ENCODE results near the gene MSRB1. TPM values are rescaled to one million over a fixed set of nuclear protein-coding genes. Genes with fewer than 3 reads are reported as not detected.

The MSRB1 gene
- total RNA-seq, 1 experiment from 2014 or later = 18.3 TPM

DNA sequence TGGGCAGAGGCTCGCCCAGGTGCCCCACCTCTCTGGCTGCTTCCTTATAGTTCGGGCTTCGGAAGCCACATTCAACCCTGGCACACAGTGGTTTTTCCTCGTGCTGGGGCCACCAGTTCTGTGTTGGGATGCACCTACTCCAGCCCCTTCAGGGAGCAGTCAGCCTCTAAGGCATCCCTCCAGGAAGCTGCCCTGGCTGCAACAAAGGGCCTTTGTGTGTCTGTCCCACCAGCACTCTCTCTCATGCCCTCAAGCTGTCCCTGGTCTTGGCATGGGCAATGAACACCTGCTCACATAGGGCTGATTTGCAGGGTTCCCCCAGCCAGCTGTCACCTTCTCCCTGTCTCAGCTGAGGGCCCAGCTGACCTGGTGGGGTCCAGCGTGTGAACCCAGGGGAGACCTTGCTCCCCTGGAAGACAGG is 39.0 kb upstream of the MSRB1 start:
- Histone ChIP-seq H3K4me3 (replicated peaks in 1 of 2; ENCODE audit: low read depth in 1 of 2, low read length in 2 of 2) (no peak overlapping the region), H3K79me2 (ENCODE audit: insufficient read depth, low read length) (peaks cover 20% of the 10 kb centered on the region), H3K9me3 (ENCODE audit: control insufficient read depth in 1 of 2, insufficient read depth in 1 of 2, low read depth in 1 of 2, low read length in 2 of 2) (no peaks in the 10 kb centered on the region), H3K27ac (ENCODE audit: low read depth, low read length) (peak overlapping the region; percentile 24; the same call in 1 of the 2 replicates), H3K9me2 (ENCODE audit: insufficient read depth) (no peaks in the 10 kb centered on the region), H3K4me1 (ENCODE audit: control insufficient read depth in 1 of 2, insufficient read depth in 2 of 2, low read length in 2 of 2) (peaks cover 49 to 76% of the 10 kb centered on the region in 2 experiments), H3K36me3 (ENCODE audit: control insufficient read depth in 1 of 2, insufficient read depth in 2 of 2, low read length in 2 of 2) (peaks cover 6 to 22% of the 10 kb centered on the region in 2 experiments; a peak in 2 of 4 replicates), H2AFZ (ENCODE audit: low read depth, low read length, poor library complexity, severe bottlenecking) (no peak overlapping the region), H3K9ac (ENCODE audit: low read length) (peak overlapping the region; percentile 36), H3K27me3 (ENCODE audit: insufficient read depth, low read length) (no peaks in the 10 kb centered on the region), H4K20me1 (ENCODE audit: insufficient read depth) (no peaks in the 10 kb centered on the region), H3K4me2 (ENCODE audit: low read length) (peak overlapping the region; percentile 97)
- no TSS peak for BruUV-seq (replicated peaks)
- CTCF ChIA-PET = interaction anchor here (1.2 kb wide), 1 partner anchor 22 kb away, joined by 3 read pairs; no protein-coding TSS in a partner anchor
- RAD21 ChIA-PET (ENCODE audit: low non-redundant PET in 1 of 2, low total read pairs in 2 of 2, uncharacterized antibody in 2 of 2, unreplicated experiment in 2 of 2) = no interaction called here
- no peak for TF ChIP-seq ELF1 (IDR thresholded peaks at IDR 0.05; ENCODE audit: borderline replicate concordance, low read depth)
- no peak for TF ChIP-seq SRF (IDR thresholded peaks at IDR 0.05; ENCODE audit: low read depth)
- TF ChIP-seq ZNF274 (IDR thresholded peaks at IDR 0.05; ENCODE audit: low read depth, low read length) = no peak
- TF ChIP-seq POLR2A (IDR thresholded peaks at IDR 0.05; ENCODE audit: borderline replicate concordance, extremely low read depth, insufficient read depth, insufficient read length) = no peak
- no peak for TF ChIP-seq POLR2AphosphoS5 (IDR thresholded peaks at IDR 0.05; ENCODE audit: low read depth, low read length)
- no peak for TF ChIP-seq ZFX (IDR thresholded peaks at IDR 0.05)
- POLR2A ChIA-PET = interaction anchor here (0.6 to 12.5 kb wide), 4 partner anchors 10 to 22 kb away, joined by 3 to 104 read pairs (median 4); partner anchors contain the start of genes RNF151, RPS2 and TBL3
- ATAC-seq (no peak), DNase-seq (ENCODE audit: low read depth, low spot score) (no peak)
- intact Hi-C loops (cut with micrococcal nuclease) = no loop called here

GRCh38 chr16:1981398-1981836 is 38.4 kb upstream of the MSRB1 start, which contains the start of gene NOXO1:
NOXO1 (minus strand) TSS chr16:1981469; CDS start chr16:1981179, 290 bp downstream.
- Histone ChIP-seq H3K4me3 (replicated peaks in 1 of 2; ENCODE audit: low read depth in 1 of 2, low read length in 2 of 2) (peak within 1 kb of the TSS; percentile 60 to 65), H4K20me1 (ENCODE audit: insufficient read depth) (no peaks in the 10 kb centered on the region), H3K4me1 (ENCODE audit: control insufficient read depth in 1 of 2, insufficient read depth in 2 of 2, low read length in 2 of 2) (peaks cover 49 to 76% of the 10 kb centered on the region in 2 experiments), H3K27me3 (ENCODE audit: insufficient read depth, low read length) (no peaks in the 10 kb centered on the region), H3K36me3 (ENCODE audit: control insufficient read depth in 1 of 2, insufficient read depth in 2 of 2, low read length in 2 of 2) (peaks cover 6 to 22% of the 10 kb centered on the region in 2 experiments; a peak in 2 of 4 replicates), H3K79me2 (ENCODE audit: insufficient read depth, low read length) (peaks cover 20% of the 10 kb centered on the region), H3K9me2 (ENCODE audit: insufficient read depth) (no peaks in the 10 kb centered on the region), H3K27ac (ENCODE audit: low read depth, low read length) (peak within 1 kb of the TSS; percentile 88), H3K9me3 (ENCODE audit: control insufficient read depth in 1 of 2, insufficient read depth in 1 of 2, low read depth in 1 of 2, low read length in 2 of 2) (no peaks in the 10 kb centered on the region), H3K4me2 (ENCODE audit: low read length) (peak within 1 kb of the TSS; percentile 97), H3K9ac (ENCODE audit: low read length) (peak within 1 kb of the TSS; percentile 84), H2AFZ (ENCODE audit: low read depth, low read length, poor library complexity, severe bottlenecking) (no peak within 1 kb of the TSS)
- ATAC-seq (no peak), DNase-seq (ENCODE audit: low read depth, low spot score) (no peak)
- CTCF ChIA-PET = no interaction called here
- RAD21 ChIA-PET (ENCODE audit: low non-redundant PET in 1 of 2, low total read pairs in 2 of 2, uncharacterized antibody in 2 of 2, unreplicated experiment in 2 of 2) = no interaction called here
- intact Hi-C loops (cut with micrococcal nuclease) = no loop called here
- POLR2A ChIA-PET = interaction anchor here (0.8 to 12.5 kb wide), 3 partner anchors 10 to 21 kb away, joined by 3 to 104 read pairs (median 3); partner anchors contain the start of genes RNF151, RPS2 and TBL3
- BruUV-seq (replicated peaks) = no TSS peak
- TF ChIP-seq ZBTB33 (IDR thresholded peaks at IDR 0.05; ENCODE audit: extremely low read depth, insufficient replicate concordance, low read length) (no peak), EZH2phosphoT487 (IDR thresholded peaks at IDR 0.05; ENCODE audit: borderline replicate concordance) (no peak), ZFX (IDR thresholded peaks at IDR 0.05) (no peak), FOSL1 (IDR thresholded peaks at IDR 0.05; ENCODE audit: low read depth) (no peak), ELF1 (IDR thresholded peaks at IDR 0.05; ENCODE audit: borderline replicate concordance, low read depth) (no peak), POLR2AphosphoS5 (IDR thresholded peaks at IDR 0.05; ENCODE audit: low read depth, low read length) (no peak), EZH2 (IDR thresholded peaks at IDR 0.05) (no peak), SRF (IDR thresholded peaks at IDR 0.05; ENCODE audit: low read depth) (no peak), CEBPB (IDR thresholded peaks at IDR 0.05; ENCODE audit: low read depth) (no peak), TCF7L2 (IDR thresholded peaks at IDR 0.05; ENCODE audit: borderline replicate concordance, extremely low read depth, insufficient read depth, insufficient read length) (no peak), MAX (IDR thresholded peaks at IDR 0.05) (no peak), SIN3A (IDR thresholded peaks at IDR 0.05; ENCODE audit: low read depth) (no peak)
- TF ChIP-seq, protein P1, sequence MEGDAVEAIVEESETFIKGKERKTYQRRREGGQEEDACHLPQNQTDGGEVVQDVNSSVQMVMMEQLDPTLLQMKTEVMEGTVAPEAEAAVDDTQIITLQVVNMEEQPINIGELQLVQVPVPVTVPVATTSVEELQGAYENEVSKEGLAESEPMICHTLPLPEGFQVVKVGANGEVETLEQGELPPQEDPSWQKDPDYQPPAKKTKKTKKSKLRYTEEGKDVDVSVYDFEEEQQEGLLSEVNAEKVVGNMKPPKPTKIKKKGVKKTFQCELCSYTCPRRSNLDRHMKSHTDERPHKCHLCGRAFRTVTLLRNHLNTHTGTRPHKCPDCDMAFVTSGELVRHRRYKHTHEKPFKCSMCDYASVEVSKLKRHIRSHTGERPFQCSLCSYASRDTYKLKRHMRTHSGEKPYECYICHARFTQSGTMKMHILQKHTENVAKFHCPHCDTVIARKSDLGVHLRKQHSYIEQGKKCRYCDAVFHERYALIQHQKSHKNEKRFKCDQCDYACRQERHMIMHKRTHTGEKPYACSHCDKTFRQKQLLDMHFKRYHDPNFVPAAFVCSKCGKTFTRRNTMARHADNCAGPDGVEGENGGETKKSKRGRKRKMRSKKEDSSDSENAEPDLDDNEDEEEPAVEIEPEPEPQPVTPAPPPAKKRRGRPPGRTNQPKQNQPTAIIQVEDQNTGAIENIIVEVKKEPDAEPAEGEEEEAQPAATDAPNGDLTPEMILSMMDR (IDR thresholded peaks at IDR 0.05 in 2 of 3, conservative IDR thresholded peaks at IDR 0.05 in 1 of 3; ENCODE audit: borderline replicate concordance in 1 of 3, insufficient read depth in 1 of 3, low read depth in 2 of 3, low read length in 2 of 3) = no peak
- TF ChIP-seq, protein P2, sequence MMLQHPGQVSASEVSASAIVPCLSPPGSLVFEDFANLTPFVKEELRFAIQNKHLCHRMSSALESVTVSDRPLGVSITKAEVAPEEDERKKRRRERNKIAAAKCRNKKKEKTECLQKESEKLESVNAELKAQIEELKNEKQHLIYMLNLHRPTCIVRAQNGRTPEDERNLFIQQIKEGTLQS (IDR thresholded peaks at IDR 0.05) = no peak

Data from HCT116 (cell line).